Measurements from ENCODE around the gene EIF2S1. TPM values are rescaled to one million over a fixed set of nuclear protein-coding genes. Genes with fewer than 3 reads are reported as not detected.

Gene EIF2S1
- total RNA-seq, 1 experiment from 2014 or later: 165 TPM

- H3K9ac ChIP-seq (ENCODE audit: extremely low read depth, insufficient read length, low read length): no peak overlapping the region
- H3K9me3 Mint-ChIP-seq: no peaks in the 10 kb centered on the region
- H3K27ac ChIP-seq (ENCODE audit: insufficient read length, low read depth, low read length): no peak overlapping the region
- H3K4me3 Mint-ChIP-seq: no peak overlapping the region
- H3K56ac ChIP-seq (ENCODE audit: insufficient read length, low read depth, low read length): no peak overlapping the region
- no peak overlapping the region for H4K91ac ChIP-seq (ENCODE audit: insufficient read length, low read depth, low read length)
- H3K14ac ChIP-seq (ENCODE audit: insufficient read depth, low read length): no peak overlapping the region
- H2BK120ac ChIP-seq (ENCODE audit: low read depth, low read length, poor library complexity, severe bottlenecking): no peak overlapping the region
- no peak overlapping the region for H2AK5ac ChIP-seq (ENCODE audit: insufficient read length, low read length)
- H4K8ac ChIP-seq (replicated peaks; ENCODE audit: insufficient read length, low read depth, low read length): no peak overlapping the region
- DNase-seq: no peak
- no peak overlapping the region for H2BK15ac ChIP-seq (ENCODE audit: low read depth, low read length)
- no peak overlapping the region for H2BK12ac ChIP-seq (ENCODE audit: insufficient read length, low read depth, low read length)
- no peak overlapping the region for H3T11ph ChIP-seq (ENCODE audit: low read length)
- no peak overlapping the region for H3K4ac ChIP-seq (ENCODE audit: low read depth, low read length)
- no peaks in the 10 kb centered on the region for H3K27me3 Mint-ChIP-seq (ENCODE audit: low read depth)
- no peak overlapping the region for H4K5ac ChIP-seq (ENCODE audit: insufficient read length, low read depth, low read length)
- no peak for TF ChIP-seq CTCF (conservative IDR thresholded peaks at IDR 0.05)
- H2BK5ac ChIP-seq (ENCODE audit: insufficient read length, low read length): no peak overlapping the region
- H3K27me3 ChIP-seq (ENCODE audit: insufficient read depth, low read length): no peaks in the 10 kb centered on the region
- H3K9me3 ChIP-seq (ENCODE audit: control insufficient read depth, low read depth, low read length): no peaks in the 10 kb centered on the region
- H3K36me3 Mint-ChIP-seq (ENCODE audit: insufficient read depth in 1 of 3, low read depth in 3 of 3): peaks cover 23 to 92% (median 83%) of the 10 kb centered on the region in 3 experiments; a peak in 6 of 7 replicates
- no peak overlapping the region for H3K23ac ChIP-seq (ENCODE audit: insufficient read length, low read depth, low read length)
- H4K20me1 ChIP-seq (ENCODE audit: control insufficient read depth, insufficient read depth, insufficient read length): no peaks in the 10 kb centered on the region
- H3K27ac Mint-ChIP-seq: 0 out of 7 replicates have a peak overlapping the region, but pooled peaks of 1 of the 3 experiments have one; percentile 44
- no peaks in the 10 kb centered on the region for H3K23me2 ChIP-seq (ENCODE audit: insufficient read length, low read depth, low read length, poor library complexity, severe bottlenecking)
- no peaks in the 10 kb centered on the region for H3K4me1 Mint-ChIP-seq
- H3K79me1 ChIP-seq (ENCODE audit: insufficient read depth, low read depth, low read length, poor library complexity, severe bottlenecking): no peaks in the 10 kb centered on the region
- no peak overlapping the region for H2AFZ ChIP-seq (ENCODE audit: low read length)
- H2BK20ac ChIP-seq (ENCODE audit: low read depth, low read length, poor library complexity, severe bottlenecking): no peak overlapping the region
- H3K4me2 ChIP-seq (ENCODE audit: insufficient read depth, insufficient read length, low read length): no peak overlapping the region
- no CpG with 5 or more reads among the region's 1 CpG for WGBS (ENCODE audit: extremely low coverage, insufficient read length, low lambda C conversion rate)
- H3K18ac ChIP-seq (ENCODE audit: insufficient read length, low read depth, low read length): no peak overlapping the region
- H3K4me1 ChIP-seq (ENCODE audit: insufficient read depth, low read length): no peaks in the 10 kb centered on the region
- no peaks in the 10 kb centered on the region for H3K79me2 ChIP-seq (ENCODE audit: insufficient read depth, low read length)
These were observed 12.7 kb downstream of the EIF2S1 start for GRCh38 chr14:67372833-67373232.
